Stimulated activated CD4-positive, alpha-beta T cell treated with anti-CD3 and anti-CD28 coated beads, Interleukin-2, amount 100 ng/mL, for 4 hours (primary cell): Measurements from ENCODE around the gene FLT1.

Source experiments
- DNase-seq: peaks from one replicate; pipeline ENCODE4 v3.0.0-alpha.2; 2020; ENCODE audit warnings: low read depth

The FLT1 gene

GRCh38 chr13:28457521-28457920 lies 37.4 kb downstream of the FLT1 start:
- no peak for DNase-seq

- DNase-seq, result no peak
Measured at GRCh38 chr13:28455580-28456194, 39.2 kb downstream of the FLT1 start.

GRCh38 chr13:28452755-28453154 lies 42.2 kb downstream of the FLT1 start:
- DNase-seq, result no peak

- DNase-seq, result no peak
Measured at GRCh38 chr13:28451482-28452217, 43.3 kb downstream of the FLT1 start.

- DNase-seq, result no peak
Measured at GRCh38 chr13:28449826-28450773, 44.8 kb downstream of the FLT1 start.

- no peak for DNase-seq
Measured at GRCh38 chr13:28448651-28449358, 46.1 kb downstream of the FLT1 start.

- DNase-seq, result no peak
Measured at GRCh38 chr13:28447989-28448388, 46.9 kb downstream of the FLT1 start.

- no peak for DNase-seq
Measured at GRCh38 chr13:28447206-28447605, 47.7 kb downstream of the FLT1 start.

- no peak for DNase-seq
Measured at GRCh38 chr13:28442839-28443238, 52.1 kb downstream of the FLT1 start.

GRCh38 chr13:28441529-28441928 lies 53.4 kb downstream of the FLT1 start:
- DNase-seq, result no peak

GRCh38 chr13:28440774-28441504 lies 54.0 kb downstream of the FLT1 start:
- DNase-seq, result no peak

- DNase-seq, result no peak
Measured at GRCh38 chr13:28438598-28439334, 56.2 kb downstream of the FLT1 start.

- no peak for DNase-seq
Measured at GRCh38 chr13:28438067-28438466, 56.9 kb downstream of the FLT1 start.

- DNase-seq, result no peak
Measured at GRCh38 chr13:28435917-28436316, 59.0 kb downstream of the FLT1 start.

- no peak for DNase-seq
Measured at GRCh38 chr13:28434926-28435325, 60.0 kb downstream of the FLT1 start.

GRCh38 chr13:28432816-28433560 lies 61.9 kb downstream of the FLT1 start:
- DNase-seq, result no peak

GRCh38 chr13:28429685-28430290 lies 65.1 kb downstream of the FLT1 start:
- DNase-seq, result no peak

GRCh38 chr13:28429096-28429495 lies 65.8 kb downstream of the FLT1 start:
- DNase-seq, result no peak

GRCh38 chr13:28426381-28426780 lies 68.5 kb downstream of the FLT1 start:
- DNase-seq, result no peak

GRCh38 chr13:28425793-28426192 lies 69.1 kb downstream of the FLT1 start:
- no peak for DNase-seq
